GM23338 (cell line): ENCODE measurements around the gene ASRGL1. TPM values are rescaled to one million over a fixed set of nuclear protein-coding genes. Genes with fewer than 3 reads are reported as not detected.

Experiments used
- ATAC-seq: fragments of 200-7000 bp; cut with Tn5 transposase; 3 replicates; pipeline ENCODE4 v1.9.1; 2020
- DNase-seq: peaks from one replicate; pipeline ENCODE4 v3.0.0-alpha.2; 2015; ENCODE audit warnings: low spot score
- H2AFZ ChIP-seq: fragments of 200-600 bp; sonication (generic); 2 replicates; pipeline ENCODE4 v1.8.0; 2016; ENCODE audit warnings: antibody characterized with exemption, mild to moderate bottlenecking, moderate library complexity
- H3F3A ChIP-seq: fragments of 200-600 bp; sonication (generic); replicated peaks from 2 replicates; pipeline ENCODE4 v1.8.0; 2017; ENCODE audit warnings: antibody characterized with exemption, mixed run types, low read depth
- H3K27ac ChIP-seq: fragments of 200-600 bp; sonication (generic); 2 replicates; pipeline ENCODE4 v1.6.1; 2016; ENCODE audit warnings: low read depth
- H3K27me3 ChIP-seq: fragments of 200-600 bp; sonication (generic); 2 replicates; pipeline ENCODE4 v1.8.0; 2016; ENCODE audit warnings: mild to moderate bottlenecking, mixed run types, moderate library complexity; ENCODE audit not compliant: insufficient read depth
- H3K36me3 ChIP-seq: fragments of 200-600 bp; sonication (generic); 2 replicates; pipeline ENCODE4 v1.8.0; 2016; ENCODE audit warnings: mild to moderate bottlenecking; ENCODE audit not compliant: insufficient read depth
- H3K4me1 ChIP-seq: fragments of 200-600 bp; sonication (generic); 2 replicates; pipeline ENCODE4 v1.8.0; 2016; ENCODE audit warnings: mild to moderate bottlenecking, moderate library complexity; ENCODE audit not compliant: insufficient read depth
- H3K4me2 ChIP-seq: fragments of 200-600 bp; sonication (generic); 2 replicates; pipeline ENCODE4 v1.7.1; 2017; ENCODE audit warnings: mixed run types
- H3K4me3 ChIP-seq: fragments of 200-600 bp; sonication (generic); 2 replicates; pipeline ENCODE4 v1.6.1; 2016; ENCODE audit warnings: mixed run types
- H3K79me2 ChIP-seq: fragments of 200-600 bp; sonication (generic); replicated peaks from 2 replicates; pipeline ENCODE4 v1.8.0; 2017; ENCODE audit warnings: mild to moderate bottlenecking; ENCODE audit not compliant: insufficient read depth
- H3K9me2 ChIP-seq: fragments of 200-600 bp; sonication (generic); 2 replicates; pipeline ENCODE4 v1.8.0; 2017; ENCODE audit not compliant: insufficient read depth
- H4K20me1 ChIP-seq: fragments of 200-600 bp; sonication (generic); replicated peaks from 2 replicates; pipeline ENCODE4 v1.8.0; 2017; ENCODE audit warnings: mild to moderate bottlenecking; ENCODE audit not compliant: insufficient read depth
- H3K27ac Mint-ChIP-seq: 2 replicates; pipeline ENCODE4 v1.8.0; 2020; ENCODE audit warnings: inconsistent platforms, mild to moderate bottlenecking, moderate library complexity, mixed read lengths
- H3K27me3 Mint-ChIP-seq: 3 replicates; pipeline ENCODE4 v1.8.0; 2022; ENCODE audit warnings: low read depth, mild to moderate bottlenecking, moderate library complexity, mixed read lengths, inconsistent platforms; ENCODE audit not compliant: insufficient read depth, poor library complexity
- H3K36me3 Mint-ChIP-seq: 3 replicates; pipeline ENCODE4 v1.8.0; 2021; ENCODE audit warnings: low read depth, mild to moderate bottlenecking, inconsistent platforms, moderate library complexity, mixed read lengths
- H3K4me1 Mint-ChIP-seq: 3 replicates; pipeline ENCODE4 v1.8.0; 2020; ENCODE audit warnings: mild to moderate bottlenecking, inconsistent platforms, mixed read lengths
- H3K4me3 Mint-ChIP-seq: 3 replicates; pipeline ENCODE4 v1.8.0; 2021; ENCODE audit warnings: moderate library complexity, mild to moderate bottlenecking, inconsistent platforms, mixed read lengths
- H3K9me3 Mint-ChIP-seq: 3 replicates; pipeline ENCODE4 v1.8.0; 2020; ENCODE audit warnings: moderate library complexity, mild to moderate bottlenecking, inconsistent platforms, mixed read lengths
- CREB1 ChIP-seq: fragments of 250-450 bp; sonication (Bioruptor Pico); IDR thresholded peaks from 2 replicates; pipeline ENCODE4 v1.5.0; 2020; ENCODE audit warnings: low read depth, mild to moderate bottlenecking, moderate library complexity
- CTCF ChIP-seq, 2 experiments: fragments of 200-600 bp in 1 of 2; sonication (generic) in 1 of 2; conservative IDR thresholded peaks; 2 replicates each; pipeline versions ENCODE4 v1.5.1 to v1.6.1; 2016 to 2017; ENCODE audit warnings: antibody characterized with exemption in 2 of 2, low read depth in 2 of 2, mild to moderate bottlenecking in 2 of 2, moderate library complexity in 1 of 2
- ETS1 ChIP-seq: IDR thresholded peaks from 2 replicates; pipeline ENCODE4 v1.6.1; 2016; ENCODE audit warnings: antibody characterized with exemption
- EZH2 ChIP-seq: fragments of 200-600 bp; sonication (generic); IDR thresholded peaks from one replicate; pipeline ENCODE4 v1.8.0; 2017; ENCODE audit warnings: antibody characterized with exemption, mild to moderate bottlenecking, low read depth; ENCODE audit not compliant: unreplicated experiment
- EZH2phosphoT487 ChIP-seq: fragments of 200-600 bp; sonication (generic); IDR thresholded peaks from one replicate; pipeline ENCODE4 v1.8.1; 2018; ENCODE audit warnings: antibody characterized with exemption; ENCODE audit not compliant: unreplicated experiment
- JUNB ChIP-seq: IDR thresholded peaks from one replicate; pipeline ENCODE4 v1.6.1; 2016; ENCODE audit warnings: antibody characterized with exemption; ENCODE audit not compliant: unreplicated experiment
- NANOG ChIP-seq: IDR thresholded peaks from 2 replicates; pipeline ENCODE4 v1.6.1; 2016; ENCODE audit warnings: antibody characterized with exemption, borderline replicate concordance
- POLR2AphosphoS5 ChIP-seq: IDR thresholded peaks from 2 replicates; pipeline ENCODE4 v1.6.1; 2016; ENCODE audit warnings: antibody characterized with exemption, low read depth
- REST ChIP-seq: IDR thresholded peaks from one replicate; pipeline ENCODE4 v1.6.1; 2018; ENCODE audit warnings: antibody characterized with exemption; ENCODE audit not compliant: unreplicated experiment
- STAT1 ChIP-seq: IDR thresholded peaks from one replicate; pipeline ENCODE4 v1.6.1; 2016; ENCODE audit warnings: antibody characterized with exemption; ENCODE audit not compliant: unreplicated experiment
- ZNF114 ChIP-seq: fragments of 250-450 bp; sonication (Bioruptor Pico); IDR thresholded peaks from 2 replicates; pipeline ENCODE4 v1.5.0; 2020; ENCODE audit warnings: mild to moderate bottlenecking, moderate library complexity
- ZNF331 ChIP-seq: fragments of 250-450 bp; sonication (Bioruptor Pico); IDR thresholded peaks from 2 replicates; pipeline ENCODE4 v1.5.0; 2020; ENCODE audit warnings: low read depth, mild to moderate bottlenecking, moderate library complexity
- ZNF462 ChIP-seq: fragments of 250-450 bp; sonication (Bioruptor Pico); IDR thresholded peaks from 2 replicates; pipeline ENCODE4 v1.5.0; 2020; ENCODE audit warnings: mild to moderate bottlenecking, moderate library complexity
- polyA plus RNA-seq: library from polyadenylated mRNA; unstranded; fragments of >200 nt; fragmentation: Nextera tagmentation; extraction: Ambion mirVana; gene quantifications from 2 replicates; pipeline ENCODE4 v1.2.1, GENCODE V29; 2016
- total RNA-seq: library from RNA; depleted of rRNA; stranded (reverse); fragments of >200 nt; shearing (Covaris generic); gene quantifications from 2 replicates; pipeline ENCODE4 v1.2.3, GENCODE V29; 2014

The ASRGL1 gene
- total and polyA plus RNA-seq, 2 experiments from 2014 or later, result 32.9 to 50.3 TPM

- no peak overlapping the region for H3K27ac Mint-ChIP-seq
These were observed 79.3 kb downstream of the ASRGL1 start for GRCh38 chr11:62416596-62416995.

More at GRCh38 chr11:62416596-62416995, 79.3 kb downstream of the ASRGL1 start:
- Histone ChIP-seq H3K27me3 (no peaks in the 10 kb centered on the region), H3K4me2 (no peak overlapping the region), H3F3A (no peaks in the 10 kb centered on the region), H2AFZ (no peak overlapping the region), H3K9me2 (no peaks in the 10 kb centered on the region), H3K4me3 (no peak overlapping the region), H3K79me2 (no peaks in the 10 kb centered on the region), H3K36me3 (no peaks in the 10 kb centered on the region), H3K27ac (no peak overlapping the region), H3K4me1 (no peaks in the 10 kb centered on the region), H4K20me1 (no peaks in the 10 kb centered on the region)
- Mint-ChIP-seq H3K36me3 (no peaks in the 10 kb centered on the region), H3K27me3 (peaks cover 2% of the 10 kb centered on the region), H3K9me3 (no peaks in the 10 kb centered on the region), H3K4me1 (no peaks in the 10 kb centered on the region; the same call in 2 of the 3 replicates), H3K4me3 (no peak overlapping the region)
- no peak for DNase-seq
- ATAC-seq, result no peak
- no peak for TF ChIP-seq ETS1
- no peak for TF ChIP-seq REST
- TF ChIP-seq NANOG, result no peak
- TF ChIP-seq CTCF (conservative IDR thresholded peaks at IDR 0.05; ENCODE audit: low read depth in 2 of 2), result no peak
- TF ChIP-seq EZH2phosphoT487, result no peak
- no peak for TF ChIP-seq POLR2AphosphoS5
- TF ChIP-seq ZNF462, result no peak
- no peak for TF ChIP-seq STAT1
- no peak for TF ChIP-seq ZNF114 (CRISPR knock-in tag)
- TF ChIP-seq JUNB, result no peak
- no peak for TF ChIP-seq ZNF331
- TF ChIP-seq EZH2, result no peak
- TF ChIP-seq CREB1 (CRISPR knock-in tag), result no peak
